ENCODE results near the gene PDCD1. TPM values are rescaled to one million over a fixed set of nuclear protein-coding genes. Genes with fewer than 3 reads are reported as not detected.
"Not testable (repeated sequence)": the region's sequence is repeated elsewhere in the genome, so short reads cannot be mapped to it uniquely, and the experiment has no call there.

Gene PDCD1
- total RNA-seq, 2 experiments from 2014 or later: 2.2 to 4.1 TPM

DNA sequence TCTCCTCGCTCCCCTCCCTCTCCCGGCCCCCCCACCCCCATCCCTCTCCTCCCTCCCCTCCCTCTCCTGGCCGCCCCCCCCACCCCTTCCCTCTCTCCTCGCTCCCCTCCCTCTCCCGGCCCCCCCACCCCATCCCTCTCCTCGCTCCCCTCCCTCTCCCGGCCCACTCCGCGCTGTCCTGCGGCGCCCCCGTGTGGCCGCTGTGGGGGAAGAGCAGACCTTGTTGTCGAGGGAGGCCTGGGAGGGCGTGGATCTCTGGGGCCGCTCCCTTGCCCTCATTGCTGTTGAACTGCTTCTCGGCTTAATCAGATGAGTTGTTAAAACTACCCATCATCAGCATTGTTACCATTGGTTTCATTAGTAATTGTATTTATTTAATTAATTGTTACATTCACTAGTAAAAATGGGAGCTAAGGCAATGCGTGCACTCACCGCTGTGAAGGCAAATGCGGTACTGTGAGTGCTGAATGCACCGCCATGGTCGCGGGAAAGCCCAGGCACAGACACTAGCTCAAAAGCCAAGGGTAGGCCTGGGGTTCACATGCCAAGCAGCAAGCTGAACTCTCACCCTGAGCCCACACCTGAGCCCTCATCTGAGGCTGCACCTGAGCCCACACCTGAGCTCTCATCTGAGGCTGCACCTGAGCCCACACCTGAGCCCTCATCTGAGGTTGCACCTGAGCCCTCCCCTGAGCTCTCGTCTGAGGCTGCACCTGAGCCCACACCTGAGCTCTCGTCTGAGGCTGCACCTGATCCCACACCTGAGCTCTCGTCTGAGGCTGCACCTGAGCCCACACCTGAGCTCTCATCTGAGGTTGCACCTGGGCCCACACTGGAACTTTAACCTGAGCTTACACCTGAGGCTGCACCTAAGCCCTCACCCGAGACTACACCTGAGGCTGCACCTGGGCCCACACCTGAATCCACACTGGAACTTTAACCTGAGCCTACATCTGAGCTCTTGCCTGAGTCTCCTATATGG lies 19.6 kb upstream of the PDCD1 start:
- H3K27ac Mint-ChIP-seq: no peak overlapping the region
- no peak overlapping the region for H3K4me3 Mint-ChIP-seq
- no peaks in the 10 kb centered on the region for H3K9me3 Mint-ChIP-seq (ENCODE audit: low read depth)
- H3K36me3 Mint-ChIP-seq: peaks cover 4% of the 10 kb centered on the region
- CTCF ChIA-PET: interaction anchor here (0.7 to 3.5 kb wide), 28 partner anchors 9 to 511 kb away, joined by 3 to 21 read pairs (median 4); partner anchors contain the start of genes D2HGDH, DTYMK and ING5
- H3K27me3 Mint-ChIP-seq: no peaks in the 10 kb centered on the region
- DNase-seq (peak; percentile 83), ATAC-seq (peak; percentile 26)
- peaks cover 28% of the 10 kb centered on the region for H3K4me1 Mint-ChIP-seq

DNA sequence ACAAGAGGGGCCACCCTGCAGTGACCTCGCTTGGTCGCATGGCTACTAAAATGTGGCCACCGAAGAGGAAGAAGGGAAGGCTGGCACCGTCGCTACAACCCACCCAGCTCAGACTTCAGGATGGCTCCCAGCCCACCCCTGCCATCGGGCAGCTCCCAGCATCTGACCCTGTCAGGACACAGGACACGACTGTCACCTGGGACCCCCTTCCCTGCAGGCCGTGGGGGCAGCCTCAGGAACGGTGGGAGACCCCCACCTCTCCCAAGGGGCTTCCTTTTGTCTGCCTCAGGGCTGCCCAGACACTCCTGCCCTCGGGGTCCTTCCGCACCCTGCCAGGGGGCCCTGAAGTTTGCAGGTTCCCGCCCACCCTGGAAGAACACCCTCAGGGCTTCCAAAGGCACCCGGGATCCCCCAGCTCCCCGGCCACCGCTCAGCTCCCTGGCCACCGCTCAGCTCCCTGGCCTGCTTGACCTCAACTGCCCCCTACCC lies 18.5 kb upstream of the PDCD1 start:
- Mint-ChIP-seq H3K27ac (no peak overlapping the region), H3K4me3 (no peak overlapping the region), H3K4me1 (peaks cover 18% of the 10 kb centered on the region), H3K27me3 (peaks cover 4% of the 10 kb centered on the region), H3K36me3 (no peaks in the 10 kb centered on the region), H3K9me3 (ENCODE audit: low read depth) (no peaks in the 10 kb centered on the region)
- DNase-seq (no peak), ATAC-seq (no peak)
- CTCF ChIA-PET: interaction anchor here (0.7 to 3.5 kb wide), 5 partner anchors 52 to 267 kb away, joined by 3 to 21 read pairs (median 4); partner anchors contain the start of gene D2HGDH

DNA sequence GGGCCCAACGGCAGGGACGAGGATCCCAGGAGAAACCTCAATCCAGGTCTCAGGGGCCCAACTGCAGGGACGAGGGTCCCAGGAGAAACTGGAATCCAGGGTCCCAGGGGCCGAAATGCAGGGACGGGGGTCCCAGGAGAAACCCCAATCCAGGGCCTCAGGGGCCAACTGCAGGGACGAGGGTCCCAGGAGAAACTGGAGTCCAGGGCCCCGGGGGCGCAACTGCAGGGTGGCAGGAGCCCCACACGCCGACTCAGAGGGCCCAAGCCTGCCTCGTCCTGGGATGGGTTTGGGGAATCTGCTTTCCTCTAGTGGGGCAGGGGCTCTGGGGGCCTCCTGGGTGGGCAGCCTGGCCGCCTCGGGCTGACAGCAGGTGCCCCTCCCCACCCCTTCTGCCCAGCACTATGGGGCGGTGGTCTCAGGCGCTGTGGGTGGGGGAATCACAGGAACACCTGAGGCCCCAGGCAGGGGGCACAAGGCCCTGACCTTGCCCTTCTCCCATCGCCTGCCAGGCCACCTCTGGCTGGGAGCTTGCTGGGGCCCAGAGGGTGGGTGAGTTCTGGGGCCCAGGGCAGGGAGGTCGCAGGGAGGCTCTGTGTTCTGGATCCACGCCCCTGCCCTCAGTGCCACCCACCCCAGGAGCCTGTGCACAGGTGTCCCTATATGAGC lies 18.0 kb upstream of the PDCD1 start:
- no peak for DNase-seq
- Mint-ChIP-seq H3K27ac (no peak overlapping the region), H3K4me3 (no peak overlapping the region), H3K9me3 (ENCODE audit: low read depth) (no peaks in the 10 kb centered on the region), H3K36me3 (no peaks in the 10 kb centered on the region), H3K4me1 (peaks cover 13% of the 10 kb centered on the region), H3K27me3 (peaks cover 4% of the 10 kb centered on the region)
- CTCF ChIA-PET: interaction anchor here (0.7 to 3.5 kb wide), 4 partner anchors 51 to 176 kb away, joined by 3 to 21 read pairs (median 4); partner anchors contain the start of gene D2HGDH
- no peak for ATAC-seq

DNA sequence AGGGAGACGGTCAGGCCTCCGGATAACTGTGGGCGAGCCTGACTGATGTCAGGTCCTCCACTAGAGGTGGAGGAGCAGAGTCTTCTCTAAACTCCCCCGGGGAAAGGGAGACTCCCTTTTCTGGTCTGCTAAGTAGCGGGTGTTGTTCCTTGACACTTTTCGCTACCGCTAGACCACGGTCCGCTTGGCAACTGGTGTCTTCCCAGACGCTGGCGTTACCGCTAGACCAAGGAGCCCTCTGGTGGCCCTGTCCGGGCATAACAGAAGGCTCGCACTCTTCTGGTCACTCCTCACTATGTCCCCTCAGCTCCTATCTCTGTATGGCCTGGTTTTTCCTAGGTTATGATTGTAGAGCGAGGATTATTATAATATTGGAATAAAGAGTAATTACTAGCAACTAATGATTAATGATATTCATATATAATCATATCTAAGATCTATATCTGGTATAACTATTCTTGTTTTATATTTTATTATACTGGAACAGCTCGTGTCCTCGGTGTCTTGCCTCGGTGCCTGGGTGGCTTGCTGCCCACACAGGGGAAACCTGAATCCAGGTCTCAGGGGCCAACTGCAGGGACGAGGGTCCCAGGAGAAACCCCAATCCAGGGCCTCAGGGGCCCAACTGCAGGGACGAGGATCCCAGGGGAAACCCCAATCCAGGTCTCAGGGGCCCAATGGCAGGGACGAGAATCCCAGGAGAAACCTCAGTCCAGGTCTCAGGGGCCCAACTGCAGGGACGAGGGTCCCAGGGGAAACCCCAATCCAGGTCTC lies 17.2 kb upstream of the PDCD1 start:
- H3K27me3 Mint-ChIP-seq; DNase-seq; H3K27ac Mint-ChIP-seq; H3K36me3 Mint-ChIP-seq; H3K4me3 Mint-ChIP-seq; ATAC-seq; H3K9me3 Mint-ChIP-seq (ENCODE audit: low read depth): not testable (repeated sequence)
- CTCF ChIA-PET: interaction anchor here (3.5 kb wide), 1 partner anchor 143 kb away, joined by 21 read pairs; the partner anchor contains the start of gene D2HGDH
- peaks cover 16% of the 10 kb centered on the region for H3K4me1 Mint-ChIP-seq

DNA sequence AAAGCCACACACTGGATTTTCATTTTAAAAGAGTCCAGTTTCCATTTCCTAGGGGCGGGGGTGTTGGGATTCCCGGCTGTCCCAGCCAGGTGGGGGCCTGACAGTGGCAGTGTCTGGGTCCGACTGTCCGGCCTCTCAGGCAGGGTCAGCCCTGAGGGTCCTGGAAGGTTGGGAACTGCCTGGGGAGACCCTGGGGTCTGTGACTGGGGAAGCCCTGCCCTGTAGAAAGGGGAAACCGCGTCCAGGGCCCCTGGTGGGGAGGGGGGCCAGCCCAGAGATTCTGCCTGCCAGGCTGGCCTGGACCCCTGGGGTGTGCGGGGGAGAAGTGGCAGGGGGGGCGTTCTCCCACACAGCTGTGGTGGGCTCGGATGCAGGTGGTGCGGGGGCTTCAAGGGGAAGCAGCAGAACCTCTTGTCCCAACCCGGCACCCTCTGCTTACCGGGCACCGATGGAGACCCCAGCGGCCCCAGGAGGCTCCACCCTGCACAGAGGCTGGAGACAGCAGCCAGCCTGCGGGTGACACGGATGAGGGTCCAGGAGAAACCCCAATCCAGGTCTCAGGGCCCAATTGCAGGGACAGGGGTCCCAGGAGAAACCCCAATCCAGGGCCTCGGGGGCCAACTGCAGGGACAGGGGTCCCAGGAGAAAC lies 15.7 kb upstream of the PDCD1 start:
- no peaks in the 10 kb centered on the region for H3K36me3 Mint-ChIP-seq
- DNase-seq (no peak), ATAC-seq (no peak)
- no peak overlapping the region for H3K27ac Mint-ChIP-seq
- CTCF ChIA-PET: no interaction called here
- no peak overlapping the region for H3K4me3 Mint-ChIP-seq
- H3K27me3 Mint-ChIP-seq: peaks cover 13% of the 10 kb centered on the region
- no peaks in the 10 kb centered on the region for H3K9me3 Mint-ChIP-seq (ENCODE audit: low read depth)
- H3K4me1 Mint-ChIP-seq: peaks cover 15% of the 10 kb centered on the region

DNA sequence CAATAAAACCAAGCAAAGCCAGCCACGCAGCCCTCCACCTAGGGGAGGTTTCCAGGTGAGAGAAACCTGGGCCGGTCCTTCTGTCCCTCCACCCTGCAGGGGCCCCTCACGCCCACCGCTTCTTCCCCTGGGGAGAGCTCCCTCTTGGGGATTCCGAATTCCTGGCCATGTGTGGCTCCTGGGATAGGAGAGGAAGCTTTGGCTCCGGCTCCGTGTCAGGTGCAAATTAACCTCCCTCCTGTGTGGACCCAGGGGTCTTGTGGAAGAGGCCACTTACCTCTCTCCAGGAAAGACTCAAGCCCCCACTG lies 15.1 kb upstream of the PDCD1 start:
- no peak for ATAC-seq
- Mint-ChIP-seq H3K4me3 (no peak overlapping the region), H3K27ac (no peak overlapping the region)

DNA sequence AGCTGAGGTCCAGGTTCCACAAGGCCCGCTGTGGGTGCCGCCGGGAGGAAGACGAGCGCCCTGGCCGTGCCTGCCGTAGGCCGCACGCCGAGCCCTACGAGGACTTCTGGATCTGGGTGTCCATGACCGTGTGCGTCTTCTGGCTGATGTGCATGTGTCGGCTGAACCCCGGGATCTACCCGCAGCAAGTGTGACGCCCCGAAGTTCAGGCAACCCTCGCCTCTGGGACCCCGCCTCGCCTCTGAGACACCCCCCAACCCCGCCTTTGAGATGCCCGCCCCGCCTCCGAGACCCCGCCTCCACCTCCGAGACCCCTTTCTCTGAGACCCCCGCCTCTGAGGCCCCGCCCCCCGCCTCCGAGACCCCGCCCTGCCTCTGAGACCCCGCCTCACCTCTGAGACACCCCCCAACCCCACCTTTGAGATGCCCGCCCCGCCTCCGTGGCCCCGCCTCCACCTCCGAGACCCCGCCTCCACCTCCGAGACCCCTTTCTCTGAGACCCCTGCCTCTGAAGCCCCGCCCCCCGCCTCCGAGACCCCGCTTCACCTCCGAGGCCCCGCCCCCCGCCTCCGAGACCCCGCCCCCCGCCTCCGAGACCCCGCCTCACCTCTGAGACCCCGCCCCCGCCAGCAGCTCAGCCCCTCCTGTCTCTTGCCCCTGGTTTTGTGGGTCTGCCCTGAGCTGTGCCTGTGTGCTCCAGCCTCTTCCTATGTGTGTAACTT lies 14.5 kb upstream of the PDCD1 start:
- Mint-ChIP-seq H3K4me3 (no peak overlapping the region), H3K27ac (no peak overlapping the region), H3K27me3 (peaks cover 24% of the 10 kb centered on the region), H3K9me3 (ENCODE audit: low read depth) (no peaks in the 10 kb centered on the region), H3K4me1 (peaks cover 24% of the 10 kb centered on the region), H3K36me3 (no peaks in the 10 kb centered on the region)
- ATAC-seq: no peak
- CTCF ChIA-PET: interaction anchor here (1.3 kb wide), 1 partner anchor 129 kb away, joined by 4 read pairs; no protein-coding TSS in a partner anchor
- no peak for DNase-seq

More for the DNA sequence above, 15.1 kb upstream of the PDCD1 start:
- Mint-ChIP-seq H3K4me1 (peaks cover 19% of the 10 kb centered on the region), H3K9me3 (ENCODE audit: low read depth) (no peaks in the 10 kb centered on the region), H3K27me3 (peaks cover 19% of the 10 kb centered on the region), H3K36me3 (no peaks in the 10 kb centered on the region)
- CTCF ChIA-PET: no interaction called here
- DNase-seq: no peak

DNA sequence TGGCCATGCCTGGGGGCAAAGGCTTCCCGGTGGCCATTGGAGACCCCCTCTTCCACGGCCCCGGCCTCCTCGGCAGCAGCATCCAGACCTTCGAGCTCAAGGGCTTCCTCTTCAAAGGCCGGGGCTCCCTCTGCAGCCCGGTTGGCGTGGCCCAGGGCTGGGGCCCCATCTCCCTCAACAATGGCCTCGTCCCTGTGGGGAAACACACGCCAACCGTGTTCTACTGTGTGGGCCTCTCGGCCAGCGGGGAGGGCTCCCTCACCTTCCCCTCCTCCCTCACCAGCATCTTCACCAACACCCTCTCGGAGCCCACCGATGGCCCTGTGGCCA lies 13.6 kb upstream of the PDCD1 start:
- Mint-ChIP-seq H3K27ac (no peak overlapping the region), H3K27me3 (peaks cover 34% of the 10 kb centered on the region), H3K4me1 (peaks cover 31% of the 10 kb centered on the region), H3K4me3 (no peak overlapping the region), H3K9me3 (ENCODE audit: low read depth) (no peaks in the 10 kb centered on the region), H3K36me3 (no peaks in the 10 kb centered on the region)
- CTCF ChIA-PET: interaction anchor here (1.3 kb wide), 1 partner anchor 128 kb away, joined by 4 read pairs; no protein-coding TSS in a partner anchor
- DNase-seq: no peak
- ATAC-seq: no peak

DNA sequence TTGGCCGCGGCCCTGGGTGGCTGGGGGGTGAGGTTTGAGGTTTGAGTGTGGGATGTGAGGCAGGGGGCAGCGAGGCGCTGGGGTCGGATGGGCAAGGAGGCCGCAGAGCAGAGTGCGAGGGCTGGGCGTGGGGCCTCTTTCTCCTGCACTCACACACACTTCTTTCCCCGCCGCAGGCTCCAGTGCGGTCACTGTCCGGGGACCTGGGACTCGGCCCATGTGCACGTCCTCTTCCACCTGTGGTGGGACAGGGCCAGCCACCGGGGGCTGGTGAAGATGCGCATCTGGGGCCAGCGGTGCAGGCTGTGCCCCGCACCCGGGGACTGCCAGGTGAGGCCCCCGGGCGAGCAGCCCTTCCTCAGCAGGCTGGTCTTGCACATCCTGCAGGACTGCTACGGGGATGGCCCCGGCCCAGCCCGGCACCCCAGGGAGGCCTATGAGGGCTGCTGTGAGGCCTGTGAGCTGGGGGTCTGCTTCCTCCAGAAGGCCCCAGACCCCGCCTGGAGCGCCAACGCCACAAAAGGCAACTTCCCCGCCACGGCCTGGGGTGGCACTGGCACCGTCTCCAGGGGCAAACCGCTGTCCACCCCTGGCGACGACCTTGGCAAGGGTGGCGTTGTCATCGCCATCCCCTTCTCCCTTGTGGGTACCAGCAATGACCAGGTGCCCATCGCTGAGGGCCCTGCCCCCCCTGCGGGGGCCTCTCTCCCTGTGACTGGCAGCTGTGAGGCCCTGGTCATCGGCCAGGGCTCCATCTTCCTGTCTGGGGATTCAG lies 13.0 kb upstream of the PDCD1 start:
- no peak for ATAC-seq
- Mint-ChIP-seq H3K27ac (no peak overlapping the region), H3K9me3 (ENCODE audit: low read depth) (no peaks in the 10 kb centered on the region), H3K4me3 (no peak overlapping the region), H3K4me1 (peaks cover 34% of the 10 kb centered on the region), H3K27me3 (peaks cover 36% of the 10 kb centered on the region), H3K36me3 (no peaks in the 10 kb centered on the region)
- CTCF ChIA-PET: interaction anchor here (1.3 kb wide), 1 partner anchor 127 kb away, joined by 4 read pairs; no protein-coding TSS in a partner anchor
- DNase-seq: no peak

DNA sequence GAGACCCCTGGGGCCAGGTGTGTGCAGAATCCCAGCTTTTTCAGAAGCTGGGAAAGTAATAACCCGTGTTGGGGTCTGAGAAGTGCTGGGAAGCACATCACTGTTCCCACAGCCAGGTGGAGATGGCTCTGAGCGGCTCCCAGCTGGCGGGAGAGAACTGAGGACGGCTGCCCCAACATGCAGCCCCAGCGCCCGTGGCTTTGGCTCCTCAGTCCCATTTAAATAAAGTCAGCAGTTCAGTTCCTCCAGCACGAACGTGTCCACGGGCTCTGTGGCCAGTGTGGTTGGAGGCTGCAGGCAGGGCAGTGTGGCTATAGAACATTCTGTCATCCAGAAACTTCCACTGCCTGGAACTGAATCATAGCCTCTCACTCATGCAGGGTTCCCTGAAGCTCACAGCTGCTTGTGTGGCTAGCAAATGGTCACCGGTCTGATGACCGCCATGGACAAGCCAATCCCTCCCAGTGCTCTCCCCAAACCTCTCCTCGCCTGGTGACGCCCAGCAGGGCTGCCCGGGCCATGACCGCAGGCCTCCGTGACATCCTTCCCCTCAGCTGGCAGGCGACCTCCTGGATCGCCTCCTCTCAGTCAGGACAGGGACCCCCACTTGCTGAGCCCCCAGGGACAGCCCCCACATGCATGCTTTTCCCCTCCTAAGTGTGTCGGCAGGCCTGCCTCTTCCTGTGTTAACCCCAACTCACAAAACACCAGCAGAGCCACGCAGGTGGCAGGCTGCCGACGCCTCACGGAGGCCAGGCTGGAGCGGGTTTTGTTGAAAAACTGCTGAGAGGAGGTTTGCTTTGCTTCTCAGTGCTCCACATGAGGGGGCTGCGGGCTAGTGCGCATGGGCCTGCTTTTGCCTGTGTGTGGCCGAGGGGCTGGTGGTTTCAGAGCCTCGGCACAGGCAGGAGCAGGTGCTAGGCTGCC lies 12.2 kb upstream of the PDCD1 start:
- Mint-ChIP-seq H3K36me3 (no peaks in the 10 kb centered on the region), H3K9me3 (ENCODE audit: low read depth) (no peaks in the 10 kb centered on the region), H3K4me1 (peaks cover 35% of the 10 kb centered on the region), H3K27me3 (peaks cover 37% of the 10 kb centered on the region), H3K27ac (no peak overlapping the region), H3K4me3 (no peak overlapping the region)
- CTCF ChIA-PET: no interaction called here
- DNase-seq (no peak), ATAC-seq (peak; percentile 22)

DNA sequence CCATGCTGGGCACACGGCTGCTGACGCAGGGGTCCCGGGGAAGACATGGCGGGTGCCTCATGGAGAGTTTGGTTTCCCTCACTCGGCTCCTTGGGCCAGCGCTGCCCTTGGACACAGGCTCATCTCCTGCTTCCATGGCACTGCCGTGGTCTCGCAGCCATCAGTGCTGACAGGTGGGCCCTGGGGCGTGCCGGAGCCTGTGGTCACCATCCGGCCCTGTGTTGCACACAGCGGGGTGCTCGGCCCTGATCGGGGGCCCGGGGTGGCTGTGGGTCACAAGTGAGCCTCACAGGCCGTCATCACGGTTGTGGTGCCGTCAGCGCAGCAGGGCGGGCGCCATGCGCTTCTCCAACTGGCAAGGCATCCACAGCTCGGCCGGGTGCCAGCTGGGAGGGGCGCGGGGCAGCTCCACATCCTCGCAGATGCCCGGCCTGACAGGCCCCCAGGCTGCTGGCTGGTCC lies 11.4 kb upstream of the PDCD1 start:
- ATAC-seq (no peak), DNase-seq (no peak)
- Mint-ChIP-seq H3K27ac (no peak overlapping the region), H3K36me3 (no peaks in the 10 kb centered on the region), H3K4me1 (peaks cover 38% of the 10 kb centered on the region), H3K4me3 (no peak overlapping the region), H3K27me3 (peaks cover 44% of the 10 kb centered on the region), H3K9me3 (ENCODE audit: low read depth) (peaks cover 1% of the 10 kb centered on the region)
- CTCF ChIA-PET: no interaction called here

Data from activated CD8-positive, alpha-beta memory T cell treated with anti-CD3 and anti-CD28 coated beads, Interleukin-2, amount 10 ng/mL, durations not matched to agents 7 days and 5 days (primary cell).